Activated naive CD8-positive, alpha-beta T cell treated with anti-CD3 and anti-CD28 coated beads, Interleukin-2, amount 50 U/mL, for 24 hours (primary cell): ENCODE measurements around the gene ADAM33.

Experiments
- ATAC-seq: fragments of 150-1000 bp; cut with Tn5 transposase; one replicate; pipeline ENCODE4 v1.10.0; 2021
- DNase-seq: peaks from one replicate; pipeline ENCODE4 v3.0.0; 2021
- H3K27ac Mint-ChIP-seq: one replicate; pipeline ENCODE4 v1.8.0; 2021; ENCODE audit warnings: mild to moderate bottlenecking, mixed read lengths
- H3K27me3 Mint-ChIP-seq: one replicate; pipeline ENCODE4 v1.8.0; 2021; ENCODE audit warnings: mixed read lengths
- H3K36me3 Mint-ChIP-seq: one replicate; pipeline ENCODE4 v1.8.0; 2021; ENCODE audit warnings: low read depth, mixed read lengths
- H3K4me1 Mint-ChIP-seq: one replicate; pipeline ENCODE4 v1.8.0; 2021; ENCODE audit warnings: mixed read lengths
- H3K4me3 Mint-ChIP-seq: one replicate; pipeline ENCODE4 v1.8.0; 2021; ENCODE audit warnings: mild to moderate bottlenecking, moderate library complexity, mixed read lengths
- H3K9me3 Mint-ChIP-seq: one replicate; pipeline ENCODE4 v1.8.0; 2021; ENCODE audit warnings: mixed read lengths

The ADAM33 gene

GRCh38 chr20:3698591-3699001, 16.8 kb upstream of the ADAM33 start:
- Mint-ChIP-seq H3K4me3 (no peak overlapping the region), H3K27ac (no peak overlapping the region), H3K4me1 (no peaks in the 10 kb centered on the region), H3K9me3 (no peaks in the 10 kb centered on the region), H3K27me3 (no peaks in the 10 kb centered on the region), H3K36me3 (no peaks in the 10 kb centered on the region)
- ATAC-seq, result no peak
- no peak for DNase-seq

- no peak for DNase-seq
- Mint-ChIP-seq H3K9me3 (no peaks in the 10 kb centered on the region), H3K27ac (no peak overlapping the region), H3K36me3 (no peaks in the 10 kb centered on the region), H3K4me1 (no peaks in the 10 kb centered on the region), H3K4me3 (no peak overlapping the region), H3K27me3 (no peaks in the 10 kb centered on the region)
- no peak for ATAC-seq
Measured at GRCh38 chr20:3697588-3698305, 15.9 kb upstream of the ADAM33 start.

DNA sequence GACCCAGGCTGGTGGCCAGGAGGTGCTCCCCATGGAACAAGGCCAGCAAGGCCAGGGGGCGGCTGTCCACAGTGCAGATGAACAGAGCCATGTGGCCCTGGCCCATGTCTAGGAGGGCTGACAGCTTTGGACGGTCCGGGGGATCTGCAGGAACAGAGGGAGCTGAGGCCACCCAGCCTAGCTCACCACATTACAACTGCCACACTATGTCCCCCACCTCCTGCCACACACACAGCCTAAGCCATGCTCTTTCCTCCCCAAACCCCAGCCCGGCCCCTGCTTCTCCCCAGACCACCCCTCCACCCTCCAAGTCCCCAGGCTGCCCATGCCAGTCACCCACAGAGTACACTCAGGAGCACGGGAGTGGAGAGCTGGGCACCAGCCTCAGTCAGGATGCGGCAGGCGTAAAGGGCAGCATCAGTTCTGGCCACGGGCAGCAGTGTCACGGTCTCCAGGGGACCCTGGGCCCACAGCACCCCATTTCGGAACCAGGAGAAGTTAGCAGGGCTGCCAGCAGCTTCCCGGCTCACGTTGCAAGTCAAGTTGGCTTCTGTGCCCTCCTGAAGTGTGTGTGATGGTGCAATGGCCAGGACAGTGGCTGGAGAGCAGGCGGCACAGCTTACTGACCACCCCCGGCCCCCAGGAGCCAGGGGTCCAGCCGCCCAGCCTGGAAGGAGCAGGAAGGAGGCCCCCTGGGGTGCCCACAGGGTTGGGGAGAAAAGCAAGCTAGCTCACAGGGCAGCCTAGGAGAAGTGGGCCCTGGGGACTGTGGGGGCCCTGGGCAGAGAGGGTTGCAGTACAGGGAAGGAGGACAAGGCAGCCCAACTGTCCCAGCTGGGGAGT, 15.2 kb upstream of the ADAM33 start:
- Mint-ChIP-seq H3K4me3 (no peak overlapping the region), H3K27ac (no peak overlapping the region), H3K27me3 (no peaks in the 10 kb centered on the region), H3K4me1 (no peaks in the 10 kb centered on the region), H3K9me3 (no peaks in the 10 kb centered on the region), H3K36me3 (no peaks in the 10 kb centered on the region)
- DNase-seq, result no peak
- ATAC-seq, result no peak

- Mint-ChIP-seq H3K36me3 (no peaks in the 10 kb centered on the region), H3K27me3 (no peaks in the 10 kb centered on the region), H3K9me3 (no peaks in the 10 kb centered on the region), H3K27ac (no peak overlapping the region), H3K4me1 (no peaks in the 10 kb centered on the region), H3K4me3 (no peak overlapping the region)
- DNase-seq, result no peak
- ATAC-seq, result no peak
Measured at GRCh38 chr20:3696200-3696599, 14.4 kb upstream of the ADAM33 start.

DNA sequence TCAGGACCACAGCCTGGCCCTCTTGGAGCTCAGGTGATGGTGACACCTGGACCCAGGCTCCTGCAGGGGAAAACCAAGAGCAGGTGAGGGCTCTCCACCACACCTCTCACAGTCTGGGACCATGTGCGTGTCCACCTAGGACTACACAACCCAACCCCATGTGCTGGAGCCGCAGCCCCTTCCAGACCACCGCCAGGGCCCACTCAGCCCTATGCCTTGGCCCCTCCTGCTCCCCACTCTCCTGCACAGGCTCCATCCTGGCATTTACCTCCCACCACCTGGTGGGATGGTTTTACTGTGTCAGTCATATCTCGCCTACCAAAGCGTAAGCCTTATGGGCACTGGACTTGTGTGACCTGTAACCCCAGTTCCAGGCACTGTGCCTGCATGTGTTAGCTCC, 13.1 kb upstream of the ADAM33 start:
- Mint-ChIP-seq H3K36me3 (no peaks in the 10 kb centered on the region), H3K4me3 (no peak overlapping the region), H3K27me3 (no peaks in the 10 kb centered on the region), H3K27ac (no peak overlapping the region), H3K4me1 (no peaks in the 10 kb centered on the region), H3K9me3 (no peaks in the 10 kb centered on the region)
- ATAC-seq, result no peak
- DNase-seq, result no peak

GRCh38 chr20:3693376-3693775, 11.6 kb upstream of the ADAM33 start:
- no peaks in the 10 kb centered on the region for H3K27me3 Mint-ChIP-seq
- no peaks in the 10 kb centered on the region for H3K9me3 Mint-ChIP-seq
- ATAC-seq (no peak), DNase-seq (no peak)
- H3K27ac Mint-ChIP-seq, result no peak overlapping the region
- no peak overlapping the region for H3K4me3 Mint-ChIP-seq
- no peaks in the 10 kb centered on the region for H3K36me3 Mint-ChIP-seq
- H3K4me1 Mint-ChIP-seq, result no peaks in the 10 kb centered on the region

DNA sequence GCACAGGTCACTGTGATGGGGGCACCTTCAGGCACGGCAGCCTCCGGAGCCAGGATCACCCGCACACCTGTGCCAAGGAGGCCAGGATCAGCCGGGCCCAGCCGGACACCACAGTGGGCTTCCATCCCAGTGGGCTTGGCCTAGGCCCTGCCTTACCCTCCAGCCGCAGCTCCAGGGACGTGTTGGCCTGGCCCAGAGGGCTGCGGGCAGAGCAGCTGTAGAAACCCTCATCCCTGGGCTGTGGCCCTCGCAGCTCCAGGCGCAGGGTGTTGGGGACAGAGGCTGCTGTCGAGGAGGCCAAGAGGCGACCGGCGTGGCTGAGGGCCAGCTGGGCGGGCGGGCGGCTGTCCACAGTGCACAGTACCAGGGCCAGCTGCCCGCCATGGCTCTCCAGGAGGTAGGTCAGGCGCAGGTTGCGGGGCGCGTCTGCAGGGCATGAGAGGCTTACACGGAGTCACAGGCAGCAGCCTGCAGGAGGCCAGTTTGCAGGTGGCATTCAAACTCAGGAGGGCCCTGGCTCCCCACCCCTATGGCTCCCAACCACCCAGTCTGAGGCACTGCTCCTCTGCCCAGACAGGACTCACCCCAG, 11.0 kb upstream of the ADAM33 start:
- Mint-ChIP-seq H3K27ac (no peak overlapping the region), H3K4me1 (no peaks in the 10 kb centered on the region), H3K27me3 (no peaks in the 10 kb centered on the region), H3K36me3 (no peaks in the 10 kb centered on the region), H3K4me3 (no peak overlapping the region), H3K9me3 (no peaks in the 10 kb centered on the region)
- no peak for DNase-seq
- ATAC-seq, result no peak

DNA sequence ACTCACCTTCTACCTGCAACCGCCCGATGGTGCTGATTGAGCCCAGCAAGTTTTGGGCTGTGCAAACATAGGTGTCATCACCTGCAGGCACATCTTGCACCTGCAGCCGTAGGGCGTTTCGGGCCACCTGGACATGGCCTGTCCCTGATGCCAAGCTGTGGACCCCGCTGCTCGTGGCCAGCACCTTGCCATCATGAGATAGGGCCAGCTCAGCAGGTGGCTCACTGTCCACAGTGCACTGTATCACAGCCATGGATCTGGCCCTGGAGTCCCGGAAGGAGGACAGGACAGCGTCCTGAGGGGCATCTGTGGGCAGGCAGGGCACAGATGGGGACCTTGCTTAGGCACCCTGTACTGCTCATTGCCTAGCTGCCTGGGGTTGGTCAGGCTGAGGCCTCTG, 10.1 kb upstream of the ADAM33 start:
- ATAC-seq (no peak), DNase-seq (no peak)
- H3K4me3 Mint-ChIP-seq, result no peak overlapping the region
- no peaks in the 10 kb centered on the region for H3K36me3 Mint-ChIP-seq
- no peaks in the 10 kb centered on the region for H3K27me3 Mint-ChIP-seq
- no peak overlapping the region for H3K27ac Mint-ChIP-seq
- no peaks in the 10 kb centered on the region for H3K4me1 Mint-ChIP-seq
- H3K9me3 Mint-ChIP-seq, result no peaks in the 10 kb centered on the region

DNA sequence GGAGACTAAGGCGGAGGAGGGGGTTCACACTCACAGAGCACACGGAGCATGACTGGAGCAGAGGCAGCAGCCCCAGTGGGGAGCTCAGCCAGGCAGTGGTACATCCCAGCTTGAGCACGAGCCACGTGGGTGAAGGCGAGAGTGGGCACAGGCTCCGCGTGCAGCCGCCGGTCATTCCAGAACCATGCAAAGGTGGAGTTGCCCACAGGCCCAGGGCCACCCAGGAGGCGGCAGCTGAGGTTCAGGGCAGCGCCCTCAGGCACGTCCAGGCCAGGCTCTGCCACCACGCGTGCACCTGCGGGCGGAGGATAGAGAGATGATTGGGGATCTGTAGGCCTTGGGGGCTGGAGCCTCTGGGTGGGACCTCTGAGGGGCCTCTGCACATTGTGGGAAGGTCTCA, 9.5 kb upstream of the ADAM33 start:
- Mint-ChIP-seq H3K36me3 (no peaks in the 10 kb centered on the region), H3K4me3 (no peak overlapping the region), H3K27me3 (no peaks in the 10 kb centered on the region), H3K27ac (no peak overlapping the region), H3K4me1 (no peaks in the 10 kb centered on the region), H3K9me3 (no peaks in the 10 kb centered on the region)
- DNase-seq (no peak), ATAC-seq (no peak)

GRCh38 chr20:3690413-3690812, 8.6 kb upstream of the ADAM33 start:
- no peak for ATAC-seq
- H3K27ac Mint-ChIP-seq, result no peak overlapping the region
- H3K36me3 Mint-ChIP-seq, result no peaks in the 10 kb centered on the region
- no peak for DNase-seq
- H3K9me3 Mint-ChIP-seq, result no peaks in the 10 kb centered on the region
- no peak overlapping the region for H3K4me3 Mint-ChIP-seq
- H3K4me1 Mint-ChIP-seq, result no peaks in the 10 kb centered on the region
- H3K27me3 Mint-ChIP-seq, result peaks cover under 1% of the 10 kb centered on the region

- Mint-ChIP-seq H3K27me3 (peaks cover 3% of the 10 kb centered on the region), H3K9me3 (no peaks in the 10 kb centered on the region), H3K27ac (no peak overlapping the region), H3K36me3 (no peaks in the 10 kb centered on the region), H3K4me1 (no peaks in the 10 kb centered on the region), H3K4me3 (no peak overlapping the region)
- no peak for DNase-seq
- no peak for ATAC-seq
Measured at GRCh38 chr20:3689978-3690377, 8.2 kb upstream of the ADAM33 start.

GRCh38 chr20:3687655-3688054, 5.8 kb upstream of the ADAM33 start:
- H3K36me3 Mint-ChIP-seq, result no peaks in the 10 kb centered on the region
- H3K27me3 Mint-ChIP-seq, result peaks cover 19% of the 10 kb centered on the region
- H3K4me1 Mint-ChIP-seq, result no peaks in the 10 kb centered on the region
- H3K9me3 Mint-ChIP-seq, result no peaks in the 10 kb centered on the region
- ATAC-seq (no peak), DNase-seq (no peak)
- no peak overlapping the region for H3K27ac Mint-ChIP-seq
- no peak overlapping the region for H3K4me3 Mint-ChIP-seq

GRCh38 chr20:3686867-3687321, 5.1 kb upstream of the ADAM33 start:
- H3K27ac Mint-ChIP-seq, result no peak overlapping the region
- no peaks in the 10 kb centered on the region for H3K9me3 Mint-ChIP-seq
- no peak for ATAC-seq
- H3K4me1 Mint-ChIP-seq, result no peaks in the 10 kb centered on the region
- DNase-seq, result no peak
- peaks cover 23% of the 10 kb centered on the region for H3K27me3 Mint-ChIP-seq
- no peaks in the 10 kb centered on the region for H3K36me3 Mint-ChIP-seq
- H3K4me3 Mint-ChIP-seq, result no peak overlapping the region

DNA sequence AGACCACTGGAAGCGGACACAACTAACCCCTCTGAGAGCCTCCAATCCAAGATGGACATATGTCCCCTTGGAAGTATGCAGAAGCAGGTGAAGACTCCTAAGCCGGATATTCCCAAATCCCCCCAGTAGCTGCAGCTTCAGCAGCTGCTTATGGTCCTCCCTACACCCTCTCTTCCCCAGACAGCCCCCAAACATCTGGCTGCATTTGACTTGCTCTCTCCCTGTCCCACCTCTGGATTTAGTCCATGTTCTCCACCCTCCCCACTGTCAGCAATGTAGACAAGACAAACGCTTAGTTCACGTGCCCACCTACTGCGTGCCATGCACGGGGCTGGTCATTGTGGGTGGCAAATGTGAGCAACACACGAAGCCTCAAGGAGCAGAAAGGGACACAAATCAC, 4.6 kb upstream of the ADAM33 start:
- Mint-ChIP-seq H3K9me3 (no peaks in the 10 kb centered on the region), H3K27ac (no peak overlapping the region), H3K4me3 (no peak overlapping the region), H3K36me3 (no peaks in the 10 kb centered on the region), H3K4me1 (no peaks in the 10 kb centered on the region), H3K27me3 (peaks cover 25% of the 10 kb centered on the region)
- no peak for DNase-seq
- ATAC-seq, result no peak

DNA sequence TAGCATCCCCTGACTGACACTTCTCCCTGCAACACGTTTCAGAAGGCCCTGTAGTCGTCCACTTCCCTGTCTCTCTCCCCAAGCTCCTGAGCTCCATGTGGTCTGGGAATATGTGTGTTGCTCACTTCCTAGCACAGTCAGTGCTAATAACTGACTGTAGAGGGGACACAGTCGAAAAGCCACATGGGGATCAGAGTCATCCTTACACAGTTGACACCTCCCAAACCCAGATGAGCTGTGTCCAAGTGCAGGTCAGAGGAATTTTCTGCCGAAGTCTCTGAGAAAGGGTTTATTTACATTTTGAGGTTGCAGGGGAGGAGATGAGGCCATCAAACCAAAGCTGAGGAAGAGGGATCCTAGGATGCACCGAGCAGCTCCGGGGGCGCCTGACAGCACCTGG, 3.5 kb upstream of the ADAM33 start:
- Mint-ChIP-seq H3K27me3 (peaks cover 34% of the 10 kb centered on the region), H3K9me3 (no peaks in the 10 kb centered on the region), H3K4me3 (no peak overlapping the region), H3K36me3 (no peaks in the 10 kb centered on the region), H3K27ac (no peak overlapping the region), H3K4me1 (no peaks in the 10 kb centered on the region)
- no peak for ATAC-seq
- no peak for DNase-seq
